ENCODE data around the gene ACTA2. TPM values are rescaled to one million over a fixed set of nuclear protein-coding genes. Genes with fewer than 3 reads are reported as not detected.

Gene ACTA2
- total RNA-seq, 1 experiment from 2014 or later: not detected

Other genes with a start within 250 kb of the ACTA2 start
- not detected in 2 replicates for gene LIPK, start 246.5 kb downstream of the ACTA2 start, total RNA-seq (2014; rRNA removed)
- not detected in 2 replicates for gene LIPN, start 192.8 kb downstream of the ACTA2 start, total RNA-seq (2014; rRNA removed)
- not detected in 2 replicates for gene LIPM, start 150.0 kb downstream of the ACTA2 start, total RNA-seq (2014; rRNA removed)
- 5.0 and 6.2 TPM in 2 replicates for gene ANKRD22, start 100.9 kb downstream of the ACTA2 start, total RNA-seq (2014; rRNA removed)
- gene STAMBPL1, start 72.5 kb downstream of the ACTA2 start, total RNA-seq (2014; rRNA removed): 15.7 and 19.5 TPM in 2 replicates
- 3.5 and 4.8 TPM in 2 replicates for gene FAS, start 38.0 kb upstream of the ACTA2 start, total RNA-seq (2014; rRNA removed)